ENCODE results near the gene SMC1B.

SMC1B gene

DNA sequence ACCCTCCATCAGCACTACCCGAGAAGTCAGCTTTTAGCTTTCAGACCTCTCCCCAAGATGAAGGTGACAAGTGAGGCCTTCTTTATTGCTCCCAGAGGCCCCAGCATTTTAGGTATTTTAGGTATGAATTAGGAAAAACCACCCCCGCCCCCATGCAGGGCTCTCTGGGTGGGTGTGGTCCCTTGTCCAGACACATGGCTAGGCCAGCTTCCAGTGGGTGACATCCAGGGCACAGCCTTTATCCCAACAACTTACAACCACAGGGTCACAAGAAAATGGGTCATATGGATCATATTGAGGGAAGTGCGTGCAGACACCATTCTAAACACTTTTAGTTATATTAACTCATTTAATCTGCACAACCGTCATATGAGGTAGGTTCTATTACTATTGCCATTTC, 42.2 kb upstream of the SMC1B start:
- H3K4me3 ChIP-seq (ENCODE audit: low read depth, low read length) = no peak overlapping the region
- TF ChIP-seq, protein P1, sequence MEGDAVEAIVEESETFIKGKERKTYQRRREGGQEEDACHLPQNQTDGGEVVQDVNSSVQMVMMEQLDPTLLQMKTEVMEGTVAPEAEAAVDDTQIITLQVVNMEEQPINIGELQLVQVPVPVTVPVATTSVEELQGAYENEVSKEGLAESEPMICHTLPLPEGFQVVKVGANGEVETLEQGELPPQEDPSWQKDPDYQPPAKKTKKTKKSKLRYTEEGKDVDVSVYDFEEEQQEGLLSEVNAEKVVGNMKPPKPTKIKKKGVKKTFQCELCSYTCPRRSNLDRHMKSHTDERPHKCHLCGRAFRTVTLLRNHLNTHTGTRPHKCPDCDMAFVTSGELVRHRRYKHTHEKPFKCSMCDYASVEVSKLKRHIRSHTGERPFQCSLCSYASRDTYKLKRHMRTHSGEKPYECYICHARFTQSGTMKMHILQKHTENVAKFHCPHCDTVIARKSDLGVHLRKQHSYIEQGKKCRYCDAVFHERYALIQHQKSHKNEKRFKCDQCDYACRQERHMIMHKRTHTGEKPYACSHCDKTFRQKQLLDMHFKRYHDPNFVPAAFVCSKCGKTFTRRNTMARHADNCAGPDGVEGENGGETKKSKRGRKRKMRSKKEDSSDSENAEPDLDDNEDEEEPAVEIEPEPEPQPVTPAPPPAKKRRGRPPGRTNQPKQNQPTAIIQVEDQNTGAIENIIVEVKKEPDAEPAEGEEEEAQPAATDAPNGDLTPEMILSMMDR (IDR thresholded peaks at IDR 0.05; ENCODE audit: insufficient read depth, low read depth, low read length, missing control alignments) = no peak
- no peak for DNase-seq (ENCODE audit: low read depth)

DNA sequence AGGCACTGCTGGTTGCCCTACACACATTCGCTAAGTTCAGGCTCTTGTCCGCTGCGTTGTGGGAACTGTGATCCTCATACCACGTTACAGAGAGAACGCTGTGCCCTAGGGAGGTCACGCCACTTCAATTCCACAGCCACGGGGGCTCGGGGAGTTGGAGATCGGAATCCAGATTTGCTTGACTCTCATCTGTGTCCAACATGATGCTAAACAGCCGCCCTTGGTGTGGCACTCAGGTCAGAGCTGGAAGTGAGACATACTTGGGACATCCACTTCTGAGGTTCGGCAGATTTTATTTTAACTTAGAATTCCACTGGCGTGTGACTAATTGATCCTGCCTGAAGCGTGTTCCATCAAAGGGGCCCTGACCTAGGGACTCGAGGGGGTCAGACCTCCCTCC, 41.8 kb upstream of the SMC1B start:
- no peak overlapping the region for H3K4me3 ChIP-seq (ENCODE audit: low read depth, low read length)
- TF ChIP-seq, protein P1 (IDR thresholded peaks at IDR 0.05; ENCODE audit: insufficient read depth, low read depth, low read length, missing control alignments) = no peak
- no peak for DNase-seq (ENCODE audit: low read depth)

DNA sequence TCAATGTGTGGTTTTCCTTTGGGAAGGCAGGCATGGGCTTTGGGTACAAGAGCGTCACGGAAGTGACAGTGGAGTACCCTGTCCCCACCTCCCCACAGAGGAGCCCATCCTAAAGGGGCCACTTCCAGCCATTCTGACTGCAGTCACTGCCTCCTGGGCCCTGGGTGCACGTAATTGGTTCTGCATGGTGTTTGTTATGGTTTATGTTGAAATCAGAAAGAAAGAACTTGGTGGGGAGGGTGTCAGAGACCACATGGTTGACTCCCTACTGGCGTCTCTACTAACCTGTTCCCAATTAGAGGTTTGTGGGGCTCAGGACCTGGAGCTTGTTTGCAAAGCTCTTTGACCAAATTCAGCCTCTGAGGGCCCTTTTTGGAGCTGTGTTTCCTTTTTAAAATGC, 40.9 kb upstream of the SMC1B start:
- no peak overlapping the region for H3K4me3 ChIP-seq (ENCODE audit: low read depth, low read length)
- DNase-seq (ENCODE audit: low read depth) = no peak
- TF ChIP-seq, protein P1 (IDR thresholded peaks at IDR 0.05; ENCODE audit: insufficient read depth, low read depth, low read length, missing control alignments) = no peak

DNA sequence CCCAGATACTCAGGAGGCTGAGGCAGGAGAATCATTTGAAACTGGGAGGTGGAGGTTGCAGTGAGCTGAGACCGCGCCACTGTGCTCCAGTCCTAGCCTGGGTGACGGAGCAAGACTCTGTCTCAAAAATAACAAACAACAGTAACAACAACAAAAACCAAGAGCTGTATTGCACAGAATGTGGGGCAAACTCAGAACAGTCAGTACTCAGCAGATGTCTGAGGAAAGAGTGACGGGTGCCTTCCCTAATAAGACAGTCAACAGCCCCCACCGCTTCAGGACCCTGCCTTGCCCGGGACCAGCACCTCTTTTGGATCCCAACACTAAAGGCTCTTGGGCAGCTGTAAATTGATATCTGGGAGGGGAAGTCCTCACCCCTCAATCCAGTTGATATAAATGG, 40.4 kb upstream of the SMC1B start:
- H3K4me3 ChIP-seq (ENCODE audit: low read depth, low read length) = no peak overlapping the region
- DNase-seq (ENCODE audit: low read depth) = no peak
- TF ChIP-seq, protein P1 (IDR thresholded peaks at IDR 0.05; ENCODE audit: insufficient read depth, low read depth, low read length, missing control alignments) = no peak

GRCh38 chr22:45452565-45453379, 39.4 kb upstream of the SMC1B start:
- H3K4me3 ChIP-seq (ENCODE audit: low read depth, low read length) = no peak overlapping the region
- DNase-seq (ENCODE audit: low read depth) = no peak
- TF ChIP-seq, protein P1 (IDR thresholded peaks at IDR 0.05; ENCODE audit: insufficient read depth, low read depth, low read length, missing control alignments) = no peak

- TF ChIP-seq, protein P1 (IDR thresholded peaks at IDR 0.05; ENCODE audit: insufficient read depth, low read depth, low read length, missing control alignments) = no peak
- DNase-seq (ENCODE audit: low read depth) = no peak
These were observed 38.6 kb upstream of the SMC1B start for GRCh38 chr22:45451972-45452371.

More at GRCh38 chr22:45451972-45452371, 38.6 kb upstream of the SMC1B start:
- no peak overlapping the region for H3K4me3 ChIP-seq (ENCODE audit: low read depth, low read length)
